ENCODE data around the gene BMERB1.

Gene BMERB1

DNA sequence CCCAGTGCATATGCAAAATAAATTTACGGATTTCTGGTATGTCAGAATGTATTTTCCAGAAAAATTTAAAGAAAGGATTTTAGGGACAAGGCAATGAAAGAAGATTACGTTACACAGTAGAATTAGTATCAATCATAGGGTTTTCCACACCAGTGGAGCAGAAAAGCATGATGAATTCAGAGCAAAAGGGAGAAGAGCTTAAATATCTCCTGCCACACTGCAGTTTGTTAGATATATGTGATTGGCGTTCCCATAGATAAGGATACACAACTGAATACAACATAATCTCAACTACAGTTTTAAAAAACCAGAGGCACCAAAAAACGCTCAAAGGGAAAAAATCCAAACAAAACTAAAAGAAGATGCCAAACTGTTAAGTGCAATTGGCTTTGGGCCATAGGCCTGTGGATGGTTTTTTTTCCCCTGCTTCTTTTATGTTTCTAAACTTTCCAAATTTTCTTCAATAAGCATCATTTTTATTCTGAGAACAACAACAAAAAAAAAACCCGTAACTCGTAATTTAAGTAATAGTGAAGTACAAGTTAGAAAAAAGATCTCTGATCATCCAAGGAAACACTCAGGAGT lies 186.3 kb downstream of the BMERB1 start:
- DNase-seq: no peak

DNA sequence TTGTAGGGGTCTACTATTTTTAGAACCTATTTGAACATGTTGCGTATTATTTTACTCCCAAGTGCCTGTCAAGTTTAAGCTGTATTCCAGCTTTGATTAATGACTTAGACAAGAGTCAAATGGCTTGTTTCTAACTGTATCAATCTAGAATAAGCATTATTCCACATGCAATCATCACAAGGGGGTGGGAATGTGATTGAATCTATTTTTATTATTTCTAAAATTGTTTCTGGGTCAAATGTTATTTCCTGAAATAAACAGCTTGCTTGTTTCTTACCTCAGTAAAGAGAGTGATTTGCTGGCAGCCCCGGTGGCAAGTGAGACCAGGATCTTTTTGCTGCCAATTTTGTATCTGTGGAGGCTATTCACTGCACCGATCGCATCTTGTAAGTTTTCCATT lies 187.1 kb downstream of the BMERB1 start:
- DNase-seq: no peak

- DNase-seq: no peak
Measured at GRCh38 chr16:15621889-15622288, 187.5 kb downstream of the BMERB1 start.

DNA sequence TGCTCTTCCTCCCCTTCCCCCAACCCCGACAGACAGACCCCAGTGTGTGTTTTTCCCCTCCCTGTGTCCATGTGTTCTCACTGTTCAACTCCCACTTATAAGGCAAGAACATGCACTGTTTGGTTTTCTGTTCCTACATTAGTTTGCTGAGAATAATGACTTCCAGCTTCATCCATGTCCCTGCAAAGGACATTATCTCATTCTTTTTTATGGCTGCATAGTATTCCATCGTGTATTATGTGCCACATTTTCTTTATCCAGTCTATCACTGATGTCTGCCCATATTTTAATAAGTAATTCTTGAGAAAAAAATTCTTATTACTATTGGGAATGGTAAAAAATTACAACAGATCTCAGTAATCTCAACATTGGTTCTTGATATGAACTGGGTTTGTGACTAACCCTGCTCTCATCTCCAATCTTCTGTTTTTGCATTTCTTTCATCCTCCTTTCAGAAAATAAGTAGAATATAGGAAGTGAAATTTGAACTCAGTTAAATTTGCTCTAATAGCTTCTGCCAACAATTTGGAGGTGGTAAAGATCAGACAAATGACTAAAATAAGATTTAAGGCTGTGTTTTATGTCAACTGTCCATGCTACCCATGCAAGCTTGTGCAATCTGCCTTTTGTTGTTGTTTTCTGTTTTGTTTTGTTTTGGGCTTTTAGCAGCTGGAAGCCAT lies 197.5 kb downstream of the BMERB1 start:
- no peak for DNase-seq

- no peak for DNase-seq
Measured at GRCh38 chr16:15635926-15636325, 201.5 kb downstream of the BMERB1 start.

DNA sequence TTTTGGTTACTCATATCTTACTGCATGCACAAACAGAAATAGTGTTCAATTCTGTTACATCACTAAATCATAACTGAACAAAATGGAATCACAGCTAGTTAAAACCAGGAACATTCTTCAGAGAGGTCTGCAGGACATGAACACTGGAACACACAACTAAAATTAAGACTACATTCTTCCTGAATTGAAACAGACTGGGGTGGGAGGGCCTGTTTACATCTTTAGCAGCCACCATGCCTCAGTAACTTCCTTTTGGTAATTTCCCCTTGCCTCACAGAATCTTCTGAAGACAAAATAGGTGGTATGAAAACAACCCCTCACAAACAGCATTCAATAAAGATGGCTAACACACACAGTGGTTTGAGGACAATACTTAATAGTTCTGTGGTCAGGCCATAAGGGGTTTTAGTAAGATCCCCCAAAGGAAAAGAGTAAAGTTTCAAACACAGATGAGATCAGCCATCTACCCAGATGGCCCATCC lies 202.0 kb downstream of the BMERB1 start:
- DNase-seq: no peak
